Body of pancreas (tissue), 4 donors: Measurements from ENCODE around the gene BEST3.

Experiments
- POLR2A ChIP-seq, 3 donors: fragments of 450-650 bp; IDR thresholded peaks; one replicate each; pipeline ENCODE4 v1.6.1; 2016; ENCODE audit warnings: antibody characterized with exemption in 3 of 3, mild to moderate bottlenecking in 2 of 3
- TF ChIP-seq, protein P1 (sequence below), 7 experiments: fragments of 450-650 bp in 4 of 7; fragments of 200-600 bp in 3 of 7; sonication (generic) in 3 of 7; IDR thresholded peaks; one replicate each; pipeline ENCODE4 v1.5.1; 2016 to 2019; ENCODE audit warnings: antibody characterized with exemption in 7 of 7

DNA sequence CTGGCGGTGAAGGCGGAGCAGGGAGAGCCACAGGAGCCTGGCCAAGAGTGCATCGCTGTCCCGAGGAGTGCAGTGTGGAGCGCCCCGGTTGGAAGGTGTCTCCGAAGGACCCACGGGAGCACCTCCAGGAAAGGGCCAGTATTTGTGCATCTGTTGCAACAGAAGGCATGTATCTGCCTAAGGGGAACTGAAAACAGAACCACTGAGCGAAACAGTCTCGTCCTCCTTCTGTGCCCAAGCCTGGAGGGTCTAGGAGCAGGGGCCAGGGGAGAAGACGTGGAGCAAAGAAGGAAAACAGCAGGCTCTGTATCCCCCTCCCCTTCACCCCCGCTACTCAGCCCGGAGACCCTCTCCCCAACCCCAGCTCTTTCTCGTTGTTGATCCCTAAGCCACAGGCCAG lies 83.1 kb downstream of the BEST3 start:
- TF ChIP-seq, protein P1, sequence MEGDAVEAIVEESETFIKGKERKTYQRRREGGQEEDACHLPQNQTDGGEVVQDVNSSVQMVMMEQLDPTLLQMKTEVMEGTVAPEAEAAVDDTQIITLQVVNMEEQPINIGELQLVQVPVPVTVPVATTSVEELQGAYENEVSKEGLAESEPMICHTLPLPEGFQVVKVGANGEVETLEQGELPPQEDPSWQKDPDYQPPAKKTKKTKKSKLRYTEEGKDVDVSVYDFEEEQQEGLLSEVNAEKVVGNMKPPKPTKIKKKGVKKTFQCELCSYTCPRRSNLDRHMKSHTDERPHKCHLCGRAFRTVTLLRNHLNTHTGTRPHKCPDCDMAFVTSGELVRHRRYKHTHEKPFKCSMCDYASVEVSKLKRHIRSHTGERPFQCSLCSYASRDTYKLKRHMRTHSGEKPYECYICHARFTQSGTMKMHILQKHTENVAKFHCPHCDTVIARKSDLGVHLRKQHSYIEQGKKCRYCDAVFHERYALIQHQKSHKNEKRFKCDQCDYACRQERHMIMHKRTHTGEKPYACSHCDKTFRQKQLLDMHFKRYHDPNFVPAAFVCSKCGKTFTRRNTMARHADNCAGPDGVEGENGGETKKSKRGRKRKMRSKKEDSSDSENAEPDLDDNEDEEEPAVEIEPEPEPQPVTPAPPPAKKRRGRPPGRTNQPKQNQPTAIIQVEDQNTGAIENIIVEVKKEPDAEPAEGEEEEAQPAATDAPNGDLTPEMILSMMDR (IDR thresholded peaks at IDR 0.05), result no peak
- no peak for TF ChIP-seq POLR2A (IDR thresholded peaks at IDR 0.05)
